HG02970 (cell line): ENCODE measurements around the gene PLPP6.

Experiments used
- ATAC-seq: cut with Tn5 transposase; IDR thresholded peaks from one replicate; pipeline ENCODE4 v1.9.1; 2021; ENCODE audit warnings: mild to moderate bottlenecking, moderate library complexity, moderate number of reproducible peaks; ENCODE audit not compliant: unreplicated experiment, low FRiP score

Gene PLPP6

GRCh38 chr9:4689687-4690104 lies 27.6 kb downstream of the PLPP6 start:
- no peak for ATAC-seq

GRCh38 chr9:4690144-4690543 lies 28.1 kb downstream of the PLPP6 start:
- ATAC-seq: no peak

- ATAC-seq: no peak
These were observed 29.7 kb downstream of the PLPP6 start for GRCh38 chr9:4691795-4692194.

- no peak for ATAC-seq
These were observed 38.0 kb downstream of the PLPP6 start for GRCh38 chr9:4700091-4700490.

- no peak for ATAC-seq
These were observed 38.8 kb downstream of the PLPP6 start for GRCh38 chr9:4700932-4701331.

GRCh38 chr9:4701526-4701925 lies 39.4 kb downstream of the PLPP6 start:
- ATAC-seq: no peak

- ATAC-seq: no peak
These were observed 42.0 kb downstream of the PLPP6 start for GRCh38 chr9:4704129-4704528.

GRCh38 chr9:4706021-4706420 lies 43.9 kb downstream of the PLPP6 start:
- ATAC-seq: no peak

GRCh38 chr9:4706971-4707622 lies 45.0 kb downstream of the PLPP6 start:
- no peak for ATAC-seq

- ATAC-seq: no peak
These were observed 47.3 kb downstream of the PLPP6 start for GRCh38 chr9:4709380-4709779.

GRCh38 chr9:4713849-4714248 lies 51.8 kb downstream of the PLPP6 start:
- no peak for ATAC-seq

GRCh38 chr9:4714266-4715016 lies 52.3 kb downstream of the PLPP6 start:
- ATAC-seq: no peak
